Stomach (tissue), 4 donors: ENCODE results near the gene TMEM225B.
"Not testable (repeated sequence)": the region's sequence is repeated elsewhere in the genome, so short reads cannot be mapped to it uniquely, and the experiment has no call there.

Source experiments
- CTCF ChIP-seq, 7 experiments: fragments of 450-650 bp in 4 of 7; fragments of 200-600 bp in 3 of 7; sonication (generic) in 3 of 7; IDR thresholded peaks; one replicate each; pipeline ENCODE4 v1.5.1; 2016 to 2019; ENCODE audit warnings: antibody characterized with exemption in 7 of 7, control low read depth in 2 of 7, mild to moderate bottlenecking in 1 of 7
- EP300 ChIP-seq: sonication (generic); formaldehyde crosslinking; IDR thresholded peaks from one replicate; pipeline ENCODE4 v1.6.1; 2017; ENCODE audit warnings: antibody characterized with exemption
- POLR2A ChIP-seq, 4 donors: fragments of 450-650 bp; IDR thresholded peaks; one replicate each; pipeline ENCODE4 v1.6.1; 2016; ENCODE audit warnings: antibody characterized with exemption in 4 of 4, control low read depth in 2 of 4, mild to moderate bottlenecking in 1 of 4, moderate library complexity in 1 of 4

- TF ChIP-seq POLR2A (IDR thresholded peaks at IDR 0.05); CTCF (IDR thresholded peaks at IDR 0.05); EP300: not testable (repeated sequence)
These were observed 59.8 kb downstream of the TMEM225B start for GRCh38 chr7:99657879-99658278.
